GM12878 (cell line): Measurements from ENCODE around the gene SYNDIG1. TPM values are rescaled to one million over a fixed set of nuclear protein-coding genes. Genes with fewer than 3 reads are reported as not detected.

ENCODE experiments used
- ATAC-seq: fragments of 200-7000 bp; cut with Tn5 transposase; 3 replicates; pipeline ENCODE4 v1.9.1; 2020; ENCODE audit warnings: mild to moderate bottlenecking, moderate library complexity
- BruUV-seq: library from RNA; stranded (reverse); fragments of 400-500 nt; replicated peaks from 2 replicates; lab custom pipeline; 2021; lab: Mats Ljungman, UMichigan
- CTCF ChIA-PET: fragments of 300-600 bp; sonication (Branson Sonifier 250); formaldehyde crosslinking; extraction: SDS; loops from one replicate; lab custom pipeline; 2021; ENCODE audit warnings: inconsistent platforms; lab: Yijun Ruan, JAX
- POLR2A ChIA-PET: fragments of 350-600 bp; formaldehyde crosslinking; extraction: SDS; loops from one replicate; lab custom pipeline; 2021; ENCODE audit warnings: inconsistent platforms; lab: Charles Lee
- RAD21 ChIA-PET: fragments of 300-600 bp; sonication (Branson Sonifier 250); formaldehyde crosslinking; loops from one replicate; lab custom pipeline; 2023; ENCODE audit warnings: antibody characterized with exemption; ENCODE audit not compliant: unreplicated experiment; lab: Charles Lee
- SMC1A ChIA-PET: fragments of 300-600 bp; sonication (Branson Sonifier 250); formaldehyde crosslinking; loops from one replicate; lab custom pipeline; 2023; ENCODE audit not compliant: unreplicated experiment, uncharacterized antibody; lab: Charles Lee
- DNase-seq: peaks from one replicate; pipeline ENCODE4 v3.0.0-alpha.2; 2011; ENCODE audit warnings: low read depth, low spot score
- FAIRE-seq: peaks from 3 replicates; lab custom pipeline; 2011; peaks lifted over from hg19 to GRCh38; lab: Jason Lieb, UNC
- H2AFZ ChIP-seq: 2 replicates; pipeline ENCODE4 v1.6.0; 2011; ENCODE audit warnings: low read depth, low read length, control low read depth; ENCODE audit not compliant: control insufficient read depth
- H3K27ac ChIP-seq: 2 replicates; pipeline ENCODE4 v1.5.1; 2011; ENCODE audit warnings: control low read depth; ENCODE audit not compliant: control insufficient read depth, insufficient read depth
- H3K27me3 ChIP-seq, 2 experiments: replicated peaks in 1 of 2; 2 replicates each; pipeline versions ENCODE4 v1.6.0 to v1.6.1; 2011; ENCODE audit warnings: low read length in 1 of 2; ENCODE audit not compliant: control insufficient read depth in 2 of 2, insufficient read depth in 2 of 2
- H3K36me3 ChIP-seq, 2 experiments: 2 replicates each; pipeline ENCODE4 v1.5.1; 2011; ENCODE audit warnings: low read length in 1 of 2; ENCODE audit not compliant: control insufficient read depth in 2 of 2, insufficient read depth in 2 of 2
- H3K4me1 ChIP-seq: 2 replicates; pipeline ENCODE4 v1.6.1; 2011; ENCODE audit warnings: mild to moderate bottlenecking, low read length, moderate library complexity, mixed read lengths; ENCODE audit not compliant: control insufficient read depth, insufficient read depth
- H3K4me2 ChIP-seq: 2 replicates; pipeline ENCODE4 v1.6.0; 2011; ENCODE audit warnings: control low read depth; ENCODE audit not compliant: control insufficient read depth, insufficient read depth
- H3K4me3 ChIP-seq: fragments of 200-600 bp; sonication (generic); 2 replicates; pipeline ENCODE4 v1.5.1; 2016
- H3K79me2 ChIP-seq: 2 replicates; pipeline ENCODE4 v1.6.0; 2011; ENCODE audit warnings: low read length; ENCODE audit not compliant: control insufficient read depth, insufficient read depth
- H3K9ac ChIP-seq: 2 replicates; pipeline ENCODE4 v1.8.0; 2011; ENCODE audit warnings: low read length, control low read depth, mixed read lengths; ENCODE audit not compliant: control insufficient read depth, insufficient read depth
- H3K9me3 ChIP-seq: replicated peaks from 3 replicates; pipeline ENCODE4 v1.5.1; 2011; ENCODE audit warnings: mild to moderate bottlenecking, low read length; ENCODE audit not compliant: control insufficient read depth, insufficient read depth
- H4K20me1 ChIP-seq: 2 replicates; pipeline ENCODE4 v1.6.0; 2011; ENCODE audit not compliant: control insufficient read depth, insufficient read depth
- CTCF ChIP-seq, 3 experiments: IDR thresholded peaks in 2 of 3; conservative IDR thresholded peaks in 1 of 3; 2 replicates each; pipeline ENCODE4 v1.5.1; 2011; ENCODE audit warnings: low read depth in 3 of 3, low read length in 3 of 3, mild to moderate bottlenecking in 3 of 3, control low read depth in 2 of 3, moderate library complexity in 2 of 3, inconsistent platforms in 1 of 3, mixed read lengths in 1 of 3; ENCODE audit not compliant: control insufficient read depth in 2 of 3, insufficient read depth in 1 of 3; ENCODE audit errors: extremely low read depth in 1 of 3
- MEF2A ChIP-seq: IDR thresholded peaks from 2 replicates; pipeline ENCODE4 v1.6.1; 2011; ENCODE audit warnings: low read depth, mild to moderate bottlenecking, low read length, moderate library complexity; ENCODE audit not compliant: insufficient read depth
- PBX3 ChIP-seq: IDR thresholded peaks from 2 replicates; pipeline ENCODE4 v1.6.1; 2011; ENCODE audit warnings: mild to moderate bottlenecking, low read depth, low read length, moderate library complexity; ENCODE audit not compliant: insufficient replicate concordance
- POLR2A ChIP-seq: IDR thresholded peaks from 2 replicates; pipeline ENCODE4 v1.6.1; 2011; ENCODE audit warnings: low read depth, mild to moderate bottlenecking, low read length
- ZSCAN29 ChIP-seq: fragments of 450-650 bp; IDR thresholded peaks from 2 replicates; pipeline ENCODE4 v1.6.1; 2017; ENCODE audit warnings: mild to moderate bottlenecking, moderate library complexity
- WGBS: methylation state at CpG from one replicate; pipeline ENCODE4 v1.1.6; 2016; ENCODE audit warnings: low lambda C conversion rate; ENCODE audit not compliant: insufficient replicate concordance, insufficient coverage; ENCODE audit errors: missing lambda C conversion rate; 5-methylcytosine and 5-hydroxymethylcytosine counted together
- in situ Hi-C: fragments of 300-500 bp; cut with MboI; formaldehyde crosslinking; loops from 9 replicates; pipeline ENCODE4 v1.14.3; 2018; ENCODE audit warnings: mixed read lengths
- intact Hi-C: fragments of 100-400 bp; cut with micrococcal nuclease; formaldehyde crosslinking; loops from one replicate; pipeline ENCODE4 v1.14.2; 2022; ENCODE audit not compliant: unreplicated experiment
- polyA plus RNA-seq, 11 experiments: library from polyadenylated mRNA; depleted of rRNA in 4 of 11; unstranded in 6 of 11; stranded (reverse) in 5 of 11; fragments of >200 nt; fragmentation: Nextera tagmentation in 4 of 11; fragmentation: Illumina TruSeq in 1 of 11; extraction: Ambion mirVana in 4 of 11; extraction: Trizol in 1 of 11; gene quantifications; 1 replicate in 1 of 11; 2 replicates in 10 of 11; pipeline versions ENCODE4 v1.2.1 to v1.2.3, GENCODE V29; 2011 to 2016; ENCODE audit warnings: inconsistent platforms in 2 of 11, missing spikeins in 2 of 11, low read depth in 1 of 11
- total RNA-seq, 4 experiments: library from RNA; depleted of rRNA in 3 of 4; stranded (reverse); fragments of >200 nt in 3 of 4; fragmentation: Illumina TruSeq in 1 of 4; extraction: Trizol in 1 of 4; gene quantifications; 2 replicates each; pipeline versions ENCODE4 v1.2.1 to v1.2.3, GENCODE V29; 2013 to 2021

The SYNDIG1 gene
- total and polyA plus RNA-seq, 10 of the 15 experiments (the other 5 are each of a cell fraction or from before 2014, with no cell fraction given) = not detected

GRCh38 chr20:24673678-24674570, 204.5 kb downstream of the SYNDIG1 start:
- 38% methylated on average over 11 of the region's 13 CpGs for WGBS
- no peak for FAIRE-seq
- in situ Hi-C loops = loop anchor here (5.0 kb wide), 1 partner anchor 48 kb away; no protein-coding TSS in a partner anchor
- H3K27me3 ChIP-seq = peaks cover 0 to 2% of the 10 kb centered on the region in 2 experiments; a peak in 2 of 4 replicates
- ATAC-seq = no peak
- no peaks in the 10 kb centered on the region for H3K9me3 ChIP-seq
- H3K79me2 ChIP-seq = no peaks in the 10 kb centered on the region
- no peak overlapping the region for H3K4me3 ChIP-seq
- H3K27ac ChIP-seq = no peak overlapping the region
- no peaks in the 10 kb centered on the region for H3K36me3 ChIP-seq
- H4K20me1 ChIP-seq = no peaks in the 10 kb centered on the region
- H3K4me2 ChIP-seq = no peak overlapping the region
- ChIA-PET SMC1A (no interaction called here), POLR2A (no interaction called here)
- no TSS peak for BruUV-seq
- intact Hi-C loops = no loop called here
- H3K4me1 ChIP-seq = no peaks in the 10 kb centered on the region
- H3K9ac ChIP-seq = no peak overlapping the region
- no peak for TF ChIP-seq ZSCAN29
- no peak for TF ChIP-seq MEF2A
- TF ChIP-seq POLR2A = no peak
- no peak for TF ChIP-seq PBX3
- TF ChIP-seq CTCF (IDR thresholded peaks at IDR 0.05 in 2 of 3, conservative IDR thresholded peaks at IDR 0.05 in 1 of 3; ENCODE audit: control insufficient read depth in 2 of 3, extremely low read depth in 1 of 3, insufficient read depth in 1 of 3, low read depth in 3 of 3, low read length in 3 of 3) = no peak
- TF ChIP-seq, all 136 proteins: peak for 0
- ChIA-PET CTCF (no interaction called here), RAD21 (no interaction called here)
- H2AFZ ChIP-seq = no peak overlapping the region
- DNase-seq = no peak
